Measurements from ENCODE around the gene SLC1A7.

DNA sequence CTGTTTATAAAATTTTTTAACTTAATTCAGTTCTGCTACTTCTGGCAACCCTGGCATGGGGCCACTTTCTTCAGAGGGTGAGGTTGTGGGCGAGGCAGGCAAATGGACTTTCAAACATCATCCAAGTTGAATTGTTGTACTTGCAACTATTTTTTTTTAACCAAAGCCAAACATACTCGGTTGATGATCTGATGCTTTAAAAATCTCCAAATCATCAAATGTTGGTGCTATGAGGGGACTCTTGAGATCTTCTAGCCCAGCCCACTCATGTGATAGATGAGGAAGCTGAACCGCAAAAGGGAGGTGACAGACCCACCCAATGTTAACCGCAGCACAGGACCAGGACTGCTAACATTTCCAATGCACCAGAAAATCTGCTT lies 6.7 kb downstream of the SLC1A7 start:
- TF ChIP-seq CTCF (optimal IDR thresholded peaks at IDR 0.05 in 1 of 3, IDR thresholded peaks at IDR 0.05 in 1 of 3, conservative IDR thresholded peaks at IDR 0.05 in 1 of 3; ENCODE audit: extremely low read depth in 1 of 3, insufficient read depth in 2 of 3, low read length in 3 of 3) (no peak), EZH2 (IDR thresholded peaks at IDR 0.05; ENCODE audit: low read length) (no peak)

Measured in keratinocyte (primary cell).